Measurements from ENCODE around the gene SCGB3A1. TPM values are rescaled to one million over a fixed set of nuclear protein-coding genes. Genes with fewer than 3 reads are reported as not detected.
A peak's percentile ranks its signal among the peaks of the same experiment; 100 is the strongest.

Gene SCGB3A1
- total RNA-seq, 1 experiment from 2014 or later = not detected

DNA sequence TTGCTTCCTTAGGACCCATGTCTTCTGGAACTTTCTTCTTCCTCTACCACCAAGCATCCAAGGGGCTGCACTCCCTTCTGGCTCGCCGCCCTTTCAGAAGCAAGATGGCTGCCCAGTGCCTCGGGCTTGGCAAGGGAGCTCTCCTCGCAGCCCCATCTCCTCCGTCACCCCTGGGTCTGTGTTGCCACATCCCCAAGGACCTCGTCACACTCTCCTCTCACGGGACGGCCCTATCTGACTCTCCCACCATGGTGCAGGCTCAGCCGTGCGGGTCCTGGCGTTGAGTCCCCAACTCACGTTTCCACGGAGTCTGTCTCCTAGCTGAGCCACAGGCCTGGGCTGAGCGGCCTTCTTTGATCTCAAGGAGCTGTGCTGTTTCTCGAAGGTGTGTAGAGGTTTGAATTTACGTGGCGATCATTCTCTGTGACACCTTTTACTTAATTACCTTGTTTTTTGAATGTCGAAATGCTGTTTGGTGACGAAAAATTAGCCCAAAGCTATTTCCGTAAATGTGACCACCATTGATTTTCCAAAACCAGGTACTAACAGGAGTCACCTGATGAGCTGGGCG lies 15.0 kb upstream of the SCGB3A1 start:
- H3K4me2 ChIP-seq (ENCODE audit: low read length) = no peak overlapping the region
- H3F3A ChIP-seq (ENCODE audit: low read length, unreplicated experiment) = no peaks in the 10 kb centered on the region
- no peak overlapping the region for H2AFZ ChIP-seq (ENCODE audit: low read length)
- no peak for ATAC-seq
- H3K4me1 ChIP-seq (ENCODE audit: insufficient read depth, low read length) = no peaks in the 10 kb centered on the region
- TF ChIP-seq EZH2 (IDR thresholded peaks at IDR 0.05; ENCODE audit: low read length, unreplicated experiment) = no peak
- TF ChIP-seq, protein P1, sequence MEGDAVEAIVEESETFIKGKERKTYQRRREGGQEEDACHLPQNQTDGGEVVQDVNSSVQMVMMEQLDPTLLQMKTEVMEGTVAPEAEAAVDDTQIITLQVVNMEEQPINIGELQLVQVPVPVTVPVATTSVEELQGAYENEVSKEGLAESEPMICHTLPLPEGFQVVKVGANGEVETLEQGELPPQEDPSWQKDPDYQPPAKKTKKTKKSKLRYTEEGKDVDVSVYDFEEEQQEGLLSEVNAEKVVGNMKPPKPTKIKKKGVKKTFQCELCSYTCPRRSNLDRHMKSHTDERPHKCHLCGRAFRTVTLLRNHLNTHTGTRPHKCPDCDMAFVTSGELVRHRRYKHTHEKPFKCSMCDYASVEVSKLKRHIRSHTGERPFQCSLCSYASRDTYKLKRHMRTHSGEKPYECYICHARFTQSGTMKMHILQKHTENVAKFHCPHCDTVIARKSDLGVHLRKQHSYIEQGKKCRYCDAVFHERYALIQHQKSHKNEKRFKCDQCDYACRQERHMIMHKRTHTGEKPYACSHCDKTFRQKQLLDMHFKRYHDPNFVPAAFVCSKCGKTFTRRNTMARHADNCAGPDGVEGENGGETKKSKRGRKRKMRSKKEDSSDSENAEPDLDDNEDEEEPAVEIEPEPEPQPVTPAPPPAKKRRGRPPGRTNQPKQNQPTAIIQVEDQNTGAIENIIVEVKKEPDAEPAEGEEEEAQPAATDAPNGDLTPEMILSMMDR (conservative IDR thresholded peaks at IDR 0.05; ENCODE audit: low read depth, low read length) = peak; percentile 2; the same call in 1 of the 2 replicates
- TF ChIP-seq EZH2phosphoT487 (IDR thresholded peaks at IDR 0.05; ENCODE audit: borderline replicate concordance, low read length) = no peak
- no peak overlapping the region for H3K4me3 ChIP-seq (ENCODE audit: low read length)
- ChIA-PET CTCF (interaction anchor here (0.5 kb wide), 1 partner anchor 72 kb away, joined by 6 read pairs; no protein-coding TSS in a partner anchor), POLR2A (ENCODE audit: unreplicated experiment) (no interaction called here)
- H3K27ac ChIP-seq (ENCODE audit: low read length) = no peak overlapping the region
- no peaks in the 10 kb centered on the region for H3K9me2 ChIP-seq (replicated peaks; ENCODE audit: low read length)
- H3K79me2 ChIP-seq (ENCODE audit: low read length) = no peaks in the 10 kb centered on the region
- H3K9ac ChIP-seq (ENCODE audit: low read length) = no peak overlapping the region
- no peak for DNase-seq
- no peaks in the 10 kb centered on the region for H3K27me3 ChIP-seq (ENCODE audit: low read length)
- no TSS peak for BruUV-seq (replicated peaks)
- H3K9me3 ChIP-seq (ENCODE audit: low read length) = no peaks in the 10 kb centered on the region
- no peaks in the 10 kb centered on the region for H4K20me1 ChIP-seq (ENCODE audit: low read length)
- no peaks in the 10 kb centered on the region for H3K36me3 ChIP-seq (ENCODE audit: low read depth, low read length)
- intact Hi-C loops (cut with micrococcal nuclease) = loop anchor here (5.0 to 10.0 kb wide), 2 partner anchors 111 to 314 kb away; partner anchors contain the start of genes CNOT6 and MAPK9

DNA sequence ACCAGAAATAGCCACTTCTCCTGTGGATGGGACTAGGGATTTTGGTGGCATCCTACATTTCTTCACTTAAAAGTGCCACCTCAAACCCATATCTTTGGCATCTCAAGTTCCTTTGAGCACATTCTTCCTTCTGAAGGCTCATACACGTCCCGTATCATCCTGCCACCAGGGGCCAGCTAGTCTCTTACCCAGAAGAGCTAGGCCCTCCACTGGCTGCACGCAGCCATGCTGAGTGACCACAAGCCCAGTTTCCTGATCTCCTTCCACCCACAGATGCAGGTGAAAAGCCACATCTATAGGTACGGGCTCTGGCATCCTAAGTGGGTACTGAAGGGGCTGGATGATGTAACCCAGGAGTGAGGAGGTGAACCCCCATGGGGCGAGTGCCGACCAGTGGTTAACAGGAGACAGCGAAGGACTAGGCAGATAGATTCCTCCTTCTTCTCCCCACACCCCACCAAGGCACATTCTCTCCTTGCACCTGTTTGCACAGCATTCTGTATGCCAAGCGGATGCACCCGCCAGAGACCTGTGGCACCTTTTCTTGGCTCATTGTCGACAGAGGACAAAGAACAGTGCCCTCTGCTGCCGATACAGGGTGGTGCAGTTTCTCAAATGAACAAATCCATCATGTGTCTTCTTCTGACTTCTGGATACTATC lies 14.4 kb upstream of the SCGB3A1 start:
- H3F3A ChIP-seq (ENCODE audit: low read length, unreplicated experiment) = no peaks in the 10 kb centered on the region
- H3K4me3 ChIP-seq (ENCODE audit: low read length) = no peak overlapping the region
- ChIA-PET POLR2A (ENCODE audit: unreplicated experiment) (no interaction called here), CTCF (interaction anchor here (0.5 kb wide), 1 partner anchor 73 kb away, joined by 6 read pairs; no protein-coding TSS in a partner anchor)
- H3K36me3 ChIP-seq (ENCODE audit: low read depth, low read length) = no peaks in the 10 kb centered on the region
- no peak for TF ChIP-seq EZH2phosphoT487 (IDR thresholded peaks at IDR 0.05; ENCODE audit: borderline replicate concordance, low read length)
- TF ChIP-seq, protein P1 (conservative IDR thresholded peaks at IDR 0.05; ENCODE audit: low read depth, low read length) = peak; percentile 79
- peak; percentile 62 for DNase-seq
- no peaks in the 10 kb centered on the region for H3K4me1 ChIP-seq (ENCODE audit: insufficient read depth, low read length)
- intact Hi-C loops (cut with micrococcal nuclease) = loop anchor here (5.0 to 10.0 kb wide), 2 partner anchors 111 to 313 kb away; partner anchors contain the start of genes CNOT6 and MAPK9
- H3K79me2 ChIP-seq (ENCODE audit: low read length) = no peaks in the 10 kb centered on the region
- no peak overlapping the region for H3K9ac ChIP-seq (ENCODE audit: low read length)
- no peaks in the 10 kb centered on the region for H3K27me3 ChIP-seq (ENCODE audit: low read length)
- H4K20me1 ChIP-seq (ENCODE audit: low read length) = no peaks in the 10 kb centered on the region
- no peak overlapping the region for H2AFZ ChIP-seq (ENCODE audit: low read length)
- H3K4me2 ChIP-seq (ENCODE audit: low read length) = no peak overlapping the region
- no peak overlapping the region for H3K27ac ChIP-seq (ENCODE audit: low read length)
- no peaks in the 10 kb centered on the region for H3K9me2 ChIP-seq (replicated peaks; ENCODE audit: low read length)
- ATAC-seq = peak; percentile 74
- no TSS peak for BruUV-seq (replicated peaks)
- H3K9me3 ChIP-seq (ENCODE audit: low read length) = no peaks in the 10 kb centered on the region

DNA sequence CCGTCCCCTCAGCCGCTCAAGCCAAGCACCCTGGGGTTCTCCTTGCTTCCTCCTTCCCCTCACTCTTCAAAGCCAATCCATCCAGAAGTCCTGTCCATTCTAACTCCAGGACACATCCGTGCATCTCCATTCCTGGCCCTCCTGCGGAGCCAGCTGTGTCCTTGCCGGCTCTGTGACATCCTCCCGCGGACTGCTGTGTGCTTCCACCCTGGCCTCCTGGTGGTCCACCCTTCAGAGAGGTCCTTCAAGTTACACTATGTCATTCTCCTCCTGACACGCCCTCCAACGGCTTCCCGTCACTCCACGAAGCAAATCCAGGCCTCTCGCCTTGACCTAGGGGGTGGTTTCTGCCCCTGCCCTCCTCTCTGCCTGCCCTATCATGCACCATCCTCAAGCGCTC lies 13.0 kb upstream of the SCGB3A1 start:
- no TSS peak for BruUV-seq (replicated peaks)
- CTCF ChIA-PET = no interaction called here
- H2AFZ ChIP-seq (ENCODE audit: low read length) = no peak overlapping the region
- POLR2A ChIA-PET (ENCODE audit: unreplicated experiment) = no interaction called here
- intact Hi-C loops (cut with micrococcal nuclease) = loop anchor here (10.0 kb wide), 1 partner anchor 109 kb away; the partner anchor contains the start of gene CNOT6
- H4K20me1 ChIP-seq (ENCODE audit: low read length) = no peaks in the 10 kb centered on the region
- no peaks in the 10 kb centered on the region for H3K9me3 ChIP-seq (ENCODE audit: low read length)
- no peaks in the 10 kb centered on the region for H3K79me2 ChIP-seq (ENCODE audit: low read length)
- DNase-seq (no peak), ATAC-seq (no peak)
- H3K4me3 ChIP-seq (ENCODE audit: low read length) = no peak overlapping the region
- no peaks in the 10 kb centered on the region for H3F3A ChIP-seq (ENCODE audit: low read length, unreplicated experiment)
- H3K9ac ChIP-seq (ENCODE audit: low read length) = no peak overlapping the region
- no peaks in the 10 kb centered on the region for H3K4me1 ChIP-seq (ENCODE audit: insufficient read depth, low read length)
- H3K36me3 ChIP-seq (ENCODE audit: low read depth, low read length) = no peaks in the 10 kb centered on the region
- H3K27ac ChIP-seq (ENCODE audit: low read length) = no peak overlapping the region
- TF ChIP-seq, protein P1 (conservative IDR thresholded peaks at IDR 0.05; ENCODE audit: low read depth, low read length) = no peak
- TF ChIP-seq EZH2phosphoT487 (IDR thresholded peaks at IDR 0.05; ENCODE audit: borderline replicate concordance, low read length) (no peak), EZH2 (IDR thresholded peaks at IDR 0.05; ENCODE audit: low read length, unreplicated experiment) (no peak)
- H3K4me2 ChIP-seq (ENCODE audit: low read length) = no peak overlapping the region
- no peaks in the 10 kb centered on the region for H3K27me3 ChIP-seq (ENCODE audit: low read length)
- no peaks in the 10 kb centered on the region for H3K9me2 ChIP-seq (replicated peaks; ENCODE audit: low read length)
